ENCODE results near the gene HSD17B3.
"Not testable (repeated sequence)": the region's sequence is repeated elsewhere in the genome, so short reads cannot be mapped to it uniquely, and the experiment has no call there.

Gene HSD17B3

GRCh38 chr9:96192710-96193109 lies 109.3 kb downstream of the HSD17B3 start:
- DNase-seq, result no peak

GRCh38 chr9:96189995-96190394 lies 112.0 kb downstream of the HSD17B3 start:
- DNase-seq, result no peak

GRCh38 chr9:96189581-96189980 lies 112.4 kb downstream of the HSD17B3 start:
- not testable (repeated sequence) for DNase-seq

- no peak for DNase-seq
Observed at GRCh38 chr9:96188571-96188970, 113.4 kb downstream of the HSD17B3 start.

- no peak for DNase-seq
Observed at GRCh38 chr9:96187151-96187555, 114.8 kb downstream of the HSD17B3 start.

- no peak for DNase-seq
Observed at GRCh38 chr9:96186591-96187011, 115.4 kb downstream of the HSD17B3 start.

- no peak for DNase-seq
Observed at GRCh38 chr9:96185518-96186156, 116.3 kb downstream of the HSD17B3 start.

Data from CD4-positive, alpha-beta T cell treated with Interleukin-10 for 1 hour (primary cell).